ENCODE measurements around the gene BRI3BP.

GRCh38 chr12:125018356-125018755 is 24.9 kb downstream of the BRI3BP start:
- TF ChIP-seq CTCF (IDR thresholded peaks at IDR 0.05; ENCODE audit: low read depth, low read length) (no peak), POLR2A (IDR thresholded peaks at IDR 0.05; ENCODE audit: extremely low read depth, insufficient read length) (no peak)

Measured in NB4 (cell line).